Measurements from ENCODE around the gene HDAC9.

Gene HDAC9

GRCh38 chr7:18494821-18495408 lies 634 bp upstream of the HDAC9 start:
- no peak for DNase-seq (ENCODE audit: low read depth in 3 of 3)

- no peak for DNase-seq (ENCODE audit: low read depth in 3 of 3)
Measured at GRCh38 chr7:18496341-18496700, 772 bp downstream of the HDAC9 start.

GRCh38 chr7:18497082-18497481 lies 1.5 kb downstream of the HDAC9 start:
- no peak for DNase-seq (ENCODE audit: low read depth in 3 of 3)

- no peak for DNase-seq (ENCODE audit: low read depth in 3 of 3)
Measured at GRCh38 chr7:18497800-18498199, 2.3 kb downstream of the HDAC9 start.

- no peak for DNase-seq (ENCODE audit: low read depth in 3 of 3)
Measured at GRCh38 chr7:18498341-18498740, 2.8 kb downstream of the HDAC9 start.

- no peak for DNase-seq (ENCODE audit: low read depth in 3 of 3)
Measured at GRCh38 chr7:18499407-18500177, 4.0 kb downstream of the HDAC9 start.

- no peak for DNase-seq (ENCODE audit: low read depth in 3 of 3)
Measured at GRCh38 chr7:18503126-18503866, 7.7 kb downstream of the HDAC9 start.

- no peak for DNase-seq (ENCODE audit: low read depth in 3 of 3)
Measured at GRCh38 chr7:18504965-18505364, 9.4 kb downstream of the HDAC9 start.

GRCh38 chr7:18505870-18506460 lies 10.4 kb downstream of the HDAC9 start:
- DNase-seq (ENCODE audit: low read depth in 3 of 3): no peak

- no peak for DNase-seq (ENCODE audit: low read depth in 3 of 3)
Measured at GRCh38 chr7:18508443-18509427, 13.2 kb downstream of the HDAC9 start.

GRCh38 chr7:18509481-18509880 lies 13.9 kb downstream of the HDAC9 start:
- DNase-seq (ENCODE audit: low read depth in 3 of 3): no peak

- no peak for DNase-seq (ENCODE audit: low read depth in 3 of 3)
Measured at GRCh38 chr7:18511351-18512140, 16.0 kb downstream of the HDAC9 start.

- DNase-seq (ENCODE audit: low read depth in 3 of 3): no peak
Measured at GRCh38 chr7:18513343-18513742, 17.8 kb downstream of the HDAC9 start.

- DNase-seq (ENCODE audit: low read depth in 3 of 3): no peak
Measured at GRCh38 chr7:18515067-18515466, 19.5 kb downstream of the HDAC9 start.

- no peak for DNase-seq (ENCODE audit: low read depth in 3 of 3)
Measured at GRCh38 chr7:18517646-18518045, 22.1 kb downstream of the HDAC9 start.

GRCh38 chr7:18518555-18518954 lies 23.0 kb downstream of the HDAC9 start:
- no peak for DNase-seq (ENCODE audit: low read depth in 3 of 3)

- no peak for DNase-seq (ENCODE audit: low read depth in 3 of 3)
Measured at GRCh38 chr7:18520450-18521235, 25.1 kb downstream of the HDAC9 start.

- no peak for DNase-seq (ENCODE audit: low read depth in 3 of 3)
Measured at GRCh38 chr7:18521236-18521589, 25.7 kb downstream of the HDAC9 start.

GRCh38 chr7:18521945-18522566 lies 26.5 kb downstream of the HDAC9 start:
- DNase-seq (ENCODE audit: low read depth in 3 of 3): no peak
